Esophagus squamous epithelium (tissue), 5 donors: Measurements from ENCODE around the gene ZBED4. TPM values are rescaled to one million over a fixed set of nuclear protein-coding genes. Genes with fewer than 3 reads are reported as not detected.

Experiments
- DNase-seq: peaks from one replicate; lab custom pipeline; 2025; lab: John Stamatoyannopoulos, UW
- H3K27ac ChIP-seq, 4 donors: fragments of 200-600 bp; sonication (generic); one replicate each; pipeline ENCODE4 v1.5.1; 2016 to 2019; ENCODE audit warnings: mild to moderate bottlenecking in 1 of 4
- H3K27me3 ChIP-seq, 4 donors: fragments of 200-600 bp; sonication (generic); 1 replicate in 3 of 4; 2 replicates in 1 of 4; pipeline versions ENCODE4 v1.5.1 to v1.6.0; 2017 to 2021; ENCODE audit warnings: antibody characterized with exemption in 1 of 4
- H3K36me3 ChIP-seq, 3 donors: fragments of 200-600 bp; sonication (generic); one replicate each; pipeline ENCODE4 v1.5.1; 2016 to 2019
- H3K4me1 ChIP-seq, 3 donors: fragments of 200-600 bp; sonication (generic); one replicate each; pipeline ENCODE4 v1.5.1; 2017 to 2019
- H3K4me3 ChIP-seq, 4 donors: fragments of 200-600 bp; sonication (generic); 1 replicate in 3 of 4; 2 replicates in 1 of 4; pipeline ENCODE4 v1.5.1; 2016 to 2019; ENCODE audit warnings: mild to moderate bottlenecking in 2 of 4, moderate library complexity in 1 of 4
- H3K9me3 ChIP-seq, 3 donors: fragments of 200-600 bp; sonication (generic); one replicate each; pipeline ENCODE4 v1.5.1; 2016 to 2019
- CTCF ChIP-seq, 6 experiments: fragments of 450-650 bp in 4 of 6; fragments of 200-600 bp in 2 of 6; sonication (generic) in 2 of 6; IDR thresholded peaks; one replicate each; pipeline ENCODE4 v1.5.1; 2016 to 2019; ENCODE audit warnings: antibody characterized with exemption in 6 of 6, mild to moderate bottlenecking in 4 of 6, moderate library complexity in 4 of 6
- POLR2A ChIP-seq, 4 donors: fragments of 450-650 bp; IDR thresholded peaks; one replicate each; pipeline ENCODE4 v1.6.1; 2017; ENCODE audit warnings: antibody characterized with exemption in 4 of 4, mild to moderate bottlenecking in 4 of 4, moderate library complexity in 3 of 4
- WGBS, 2 donors: methylation state at CpG; one replicate each; pipeline ENCODE4 v1.1.5; 2018; 5-methylcytosine and 5-hydroxymethylcytosine counted together
- intact Hi-C: fragments of 100-400 bp; cut with DNase I; formaldehyde crosslinking; loops from one replicate; pipeline ENCODE4 v1.15.0; 2022
- total RNA-seq, 4 donors: library from RNA; depleted of rRNA; stranded (reverse); fragments of >200 nt; gene quantifications; one replicate each; pipeline ENCODE4 v1.1.0, GENCODE V29; 2016
- donor health status: DM: yes; HTN: yes; CAD: no.

The ZBED4 gene
- total RNA-seq, 4 donors from 2014 or later = 9.6 to 14.1 (median 13.7) TPM

GRCh38 chr22:49929211-49929979 is 75.8 kb downstream of the ZBED4 start:
- peak overlapping the region in 2 of 4 donors; percentile 27 to 58 for H3K4me3 ChIP-seq
- H3K27ac ChIP-seq = peak overlapping the region in 1 of 4 donors; percentile 6
- no peak for DNase-seq
- intact Hi-C loops = loop anchor here (2.0 to 10.0 kb wide), 4 partner anchors 63 to 285 kb away; no protein-coding TSS in a partner anchor
- WGBS, 2 donors = no CpG with 5 or more reads among the region's 75 CpGs
- no peaks in the 10 kb centered on the region for H3K9me3 ChIP-seq
- TF ChIP-seq POLR2A (IDR thresholded peaks at IDR 0.05) (no peak), CTCF (IDR thresholded peaks at IDR 0.05) (peak; percentile 60 to 99 (median 97))
- peaks cover 0 to 18% (median 0%) of the 10 kb centered on the region in 4 donors for H3K27me3 ChIP-seq
- H3K36me3 ChIP-seq = peaks cover 0 to 25% (median 0%) of the 10 kb centered on the region in 3 donors
- H3K4me1 ChIP-seq = peaks cover 32 to 58% (median 43%) of the 10 kb centered on the region in 3 donors

GRCh38 chr22:49929994-49930575 is 76.4 kb downstream of the ZBED4 start:
- peaks cover 39 to 65% (median 50%) of the 10 kb centered on the region in 3 donors for H3K4me1 ChIP-seq
- no peak for DNase-seq
- peak overlapping the region in 2 of 4 donors; percentile 51 to 93 for H3K27ac ChIP-seq
- TF ChIP-seq POLR2A (IDR thresholded peaks at IDR 0.05) (no peak), CTCF (IDR thresholded peaks at IDR 0.05) (no peak)
- H3K27me3 ChIP-seq = peaks cover 0 to 18% (median 0%) of the 10 kb centered on the region in 4 donors
- no peaks in the 10 kb centered on the region for H3K9me3 ChIP-seq
- intact Hi-C loops = loop anchor here (2.0 to 10.0 kb wide), 4 partner anchors 62 to 285 kb away; no protein-coding TSS in a partner anchor
- H3K4me3 ChIP-seq = peak overlapping the region in 1 of 4 donors; percentile 58
- H3K36me3 ChIP-seq = peaks cover 0 to 20% (median 0%) of the 10 kb centered on the region in 3 donors
- 100% methylated on average over 1 of the region's 21 CpGs; no CpG with 5 or more reads in 1 of the 2 donors for WGBS, 2 donors

GRCh38 chr22:49930596-49931412 is 77.2 kb downstream of the ZBED4 start:
- DNase-seq = no peak
- no peak for TF ChIP-seq POLR2A (IDR thresholded peaks at IDR 0.05)
- peak in 5 of 6 experiments; percentile 33 to 70 (median 59) for TF ChIP-seq CTCF (IDR thresholded peaks at IDR 0.05)
- Histone ChIP-seq H3K4me1 (peaks cover 43 to 71% (median 50%) of the 10 kb centered on the region in 3 donors), H3K27me3 (peaks cover 0 to 18% (median 0%) of the 10 kb centered on the region in 4 donors), H3K27ac (peak overlapping the region in 3 of 4 donors; percentile 20 to 93 (median 57)), H3K9me3 (no peaks in the 10 kb centered on the region), H3K36me3 (peaks cover 0 to 13% (median 0%) of the 10 kb centered on the region in 3 donors), H3K4me3 (no peak overlapping the region)
- intact Hi-C loops = no loop called here
- WGBS, 2 donors = 52 to 67% methylated on average over 1 to 10 of the region's 14 CpGs

GRCh38 chr22:49933236-49934159 is 79.9 kb downstream of the ZBED4 start:
- intact Hi-C loops = no loop called here
- H3K4me1 ChIP-seq = peaks cover 55 to 96% (median 66%) of the 10 kb centered on the region in 3 donors

More at GRCh38 chr22:49933236-49934159, 79.9 kb downstream of the ZBED4 start:
- Histone ChIP-seq H3K36me3 (no peaks in the 10 kb centered on the region), H3K4me3 (peak overlapping the region in 2 of 4 donors; percentile 51 to 80), H3K9me3 (no peaks in the 10 kb centered on the region), H3K27me3 (peaks cover 0 to 18% (median 0%) of the 10 kb centered on the region in 4 donors), H3K27ac (peak overlapping the region; percentile 80 to 98 (median 91))
- no peak for DNase-seq
- 64 to 83% methylated on average over 4 to 11 of the region's 27 CpGs for WGBS, 2 donors
- TF ChIP-seq CTCF (IDR thresholded peaks at IDR 0.05) = no peak
- TF ChIP-seq POLR2A (IDR thresholded peaks at IDR 0.05) = peak in 1 of 4 donors; percentile 18
